LHCN-M2 (cell line): ENCODE results near the gene COL27A1. TPM values are rescaled to one million over a fixed set of nuclear protein-coding genes. Genes with fewer than 3 reads are reported as not detected.
A peak's percentile ranks its signal among the peaks of the same experiment; 100 is the strongest.

ENCODE experiments used
- DNase-seq: peaks from one replicate; pipeline ENCODE4 v3.0.0-alpha.2; 2012; ENCODE audit warnings: low read depth
- total RNA-seq: library from RNA; depleted of rRNA; stranded (reverse); fragments of >200 nt; gene quantifications from 2 replicates; pipeline ENCODE4 v1.2.3, GENCODE V29; 2014

The COL27A1 gene
- total RNA-seq, 1 experiment from 2014 or later = 6.7 TPM

- no peak for DNase-seq
Measured at GRCh38 chr9:114270120-114270975, 115.0 kb downstream of the COL27A1 start.

GRCh38 chr9:114271556-114272510 lies 116.5 kb downstream of the COL27A1 start:
- DNase-seq = peak; percentile 31

DNA sequence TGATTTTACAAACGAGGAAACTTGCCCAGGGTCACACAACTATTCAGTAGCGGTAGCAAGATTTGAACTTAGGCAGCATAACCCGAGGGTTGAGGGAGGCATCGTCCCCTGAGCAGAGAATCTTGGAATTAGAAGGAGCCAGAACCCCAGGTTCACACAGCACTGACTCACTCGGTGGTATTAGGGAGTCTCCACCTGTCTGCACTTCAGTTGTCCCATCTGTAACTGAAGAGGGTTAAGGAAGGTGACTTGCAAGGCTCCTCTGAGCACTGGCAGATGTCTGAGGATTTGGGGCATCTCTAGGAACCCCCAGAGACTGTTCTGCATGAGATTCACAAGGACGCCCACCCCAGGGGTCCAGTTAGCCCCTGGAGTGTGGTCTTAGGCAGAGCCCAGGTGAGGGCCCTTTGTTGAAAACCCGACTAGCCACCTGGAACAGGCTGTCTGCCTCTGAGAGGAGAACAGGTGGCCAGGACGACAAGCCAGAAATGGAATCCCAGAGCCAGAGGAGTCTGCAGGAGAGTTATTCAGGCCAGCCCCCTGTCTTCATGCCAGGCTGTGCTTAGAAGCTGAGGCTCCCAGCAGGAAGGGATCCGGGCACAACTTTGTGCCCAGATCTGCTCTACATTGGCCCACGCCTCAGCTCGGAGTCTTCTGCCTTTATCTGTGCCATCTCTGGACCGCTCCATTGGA lies 117.5 kb downstream of the COL27A1 start:
- no peak for DNase-seq

DNA sequence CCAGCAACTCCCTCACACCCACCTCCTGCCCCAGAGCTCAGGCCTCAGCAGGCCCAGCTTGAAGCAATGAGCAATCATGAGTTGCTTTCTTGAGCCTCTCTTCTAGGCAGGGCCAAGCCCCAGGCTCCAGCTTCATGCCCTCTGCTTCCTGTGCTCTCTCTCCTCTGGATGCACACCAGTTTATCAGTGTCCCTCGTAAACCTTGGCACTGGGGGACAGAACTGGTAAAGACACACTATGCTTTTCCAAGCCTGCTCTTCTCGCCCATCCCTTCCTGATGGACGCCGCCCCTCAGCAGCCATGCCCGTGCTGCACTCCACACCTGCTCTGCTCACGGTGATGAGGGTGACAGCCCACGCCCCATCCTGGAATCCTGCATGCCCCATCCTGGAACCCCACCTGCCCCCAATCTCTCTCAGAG lies 118.1 kb downstream of the COL27A1 start:
- DNase-seq = no peak

- no peak for DNase-seq
Measured at GRCh38 chr9:114274217-114274616, 118.9 kb downstream of the COL27A1 start.

DNA sequence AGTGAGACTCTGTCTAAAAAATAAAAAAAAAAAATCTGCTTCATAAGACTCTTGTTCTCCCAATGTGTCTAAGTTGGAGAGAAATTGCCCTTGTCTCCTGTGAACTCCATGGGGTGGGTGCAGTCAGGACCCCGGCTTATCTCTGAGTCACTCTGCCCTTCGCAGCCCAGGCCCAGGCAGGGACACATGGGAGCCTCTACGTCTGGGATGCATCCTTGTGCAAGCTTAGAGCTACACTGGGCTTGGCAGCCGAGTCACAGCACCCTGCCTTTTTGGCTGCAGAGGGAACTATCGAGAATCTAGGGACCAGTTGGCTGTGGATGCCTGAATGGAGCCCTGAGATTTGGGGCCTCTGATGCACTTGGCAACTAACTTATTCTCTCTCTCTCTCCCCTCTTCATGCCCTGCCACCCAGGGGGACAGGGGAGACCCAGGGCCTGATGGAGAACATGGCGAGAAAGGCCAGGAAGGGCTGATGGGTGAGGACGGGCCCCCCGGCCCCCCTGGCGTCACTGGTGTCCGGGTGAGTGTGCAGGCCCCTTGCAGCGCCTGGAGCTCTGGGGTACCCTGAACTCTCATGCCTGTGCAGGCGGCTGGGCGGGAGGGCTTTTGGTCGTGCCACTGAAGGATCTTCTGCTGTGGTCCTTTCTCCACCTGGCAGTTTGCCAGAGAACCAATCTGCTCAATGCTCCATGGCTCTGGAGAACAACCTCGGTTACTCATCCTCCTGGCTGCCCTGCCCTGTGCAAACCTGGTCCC lies 120.1 kb downstream of the COL27A1 start:
- no peak for DNase-seq

GRCh38 chr9:114276908-114277821 lies 121.8 kb downstream of the COL27A1 start:
- peak; percentile 97 for DNase-seq

- no peak for DNase-seq
Measured at GRCh38 chr9:114278356-114278755, 123.0 kb downstream of the COL27A1 start.

DNA sequence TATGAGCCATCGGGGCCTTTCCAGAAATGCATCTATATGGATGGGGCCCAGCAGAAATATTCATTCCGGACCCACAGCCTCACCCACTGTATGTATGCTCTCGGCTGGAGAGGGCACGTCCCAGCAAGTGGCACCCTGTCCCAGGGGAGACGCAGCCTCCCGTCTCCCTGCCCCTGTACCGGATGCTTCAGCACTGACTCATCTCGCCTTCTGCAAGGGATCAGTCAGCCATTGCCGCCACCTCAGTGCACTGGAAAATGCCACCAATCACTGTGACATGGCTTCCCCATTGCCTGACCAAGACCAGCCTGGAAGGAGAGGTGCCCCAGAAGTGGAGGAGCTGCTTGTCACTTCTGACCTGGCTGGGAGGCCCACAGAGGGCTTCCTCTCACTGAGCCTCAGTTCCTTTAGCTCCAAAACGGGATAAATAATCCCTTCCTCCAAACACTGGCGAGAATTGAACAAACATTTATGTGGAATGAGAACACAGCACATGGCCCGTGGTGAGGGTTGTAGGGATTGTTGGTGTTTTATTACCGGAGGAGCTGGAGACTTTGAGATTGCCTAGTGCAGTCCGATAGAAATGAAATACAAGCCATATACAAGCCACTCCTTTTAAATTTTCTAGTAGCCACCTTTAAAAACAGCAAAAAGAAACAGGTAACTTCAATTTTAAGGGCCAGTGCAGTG lies 123.7 kb downstream of the COL27A1 start:
- DNase-seq = peak; percentile 65

- DNase-seq = no peak
Measured at GRCh38 chr9:114279693-114280092, 124.4 kb downstream of the COL27A1 start.

- peak; percentile 47 for DNase-seq
Measured at GRCh38 chr9:114280636-114281472, 125.5 kb downstream of the COL27A1 start.

- no peak for DNase-seq
Measured at GRCh38 chr9:114281473-114282103, 126.3 kb downstream of the COL27A1 start.

DNA sequence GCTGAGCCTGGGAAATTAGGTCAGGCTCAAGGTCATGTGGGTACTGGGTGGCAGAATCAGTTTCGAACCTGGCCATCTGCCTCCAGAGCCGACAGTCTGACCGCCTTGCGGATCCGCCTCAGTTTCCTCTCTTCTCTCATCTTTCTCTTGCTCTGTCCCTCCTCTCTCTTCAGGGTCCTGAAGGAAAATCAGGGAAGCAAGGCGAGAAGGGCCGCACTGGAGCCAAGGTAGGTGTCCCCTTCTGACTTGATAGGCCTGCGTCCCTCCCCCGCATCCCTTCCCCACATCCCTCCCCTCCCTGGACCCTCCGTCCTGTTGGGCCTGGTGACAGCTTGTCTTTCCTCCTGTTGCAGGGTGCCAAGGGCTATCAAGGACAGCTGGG lies 126.8 kb downstream of the COL27A1 start:
- no peak for DNase-seq

- DNase-seq = no peak
Measured at GRCh38 chr9:114282507-114282906, 127.2 kb downstream of the COL27A1 start.

- peak; percentile 64 for DNase-seq
Measured at GRCh38 chr9:114282926-114283325, 127.6 kb downstream of the COL27A1 start.

DNA sequence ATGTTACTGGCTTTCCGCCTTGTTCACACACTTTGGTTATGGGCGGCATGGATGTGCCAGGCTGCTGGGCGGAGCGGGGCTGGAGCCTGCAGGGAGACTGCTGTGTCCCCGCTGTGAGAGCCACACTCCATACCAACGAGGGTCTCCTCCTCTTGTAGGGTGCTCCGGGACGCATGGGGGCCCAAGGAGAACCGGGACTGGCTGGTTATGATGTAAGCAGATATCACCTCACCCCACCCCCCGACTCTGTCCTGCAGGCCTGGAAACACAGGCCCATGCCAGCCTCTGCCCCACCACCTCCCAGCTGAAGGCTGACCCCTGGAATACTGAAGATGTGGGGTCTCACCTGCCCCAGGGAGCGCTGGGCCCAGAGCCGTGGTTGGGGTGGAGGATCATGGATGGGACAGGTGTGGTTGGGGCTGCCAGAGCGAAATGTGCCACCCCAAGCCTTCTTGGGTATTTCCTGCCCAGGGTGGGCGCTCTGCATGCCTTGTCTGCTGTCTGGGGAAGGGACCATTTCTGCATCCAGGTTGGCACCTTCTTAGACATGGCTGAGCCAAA lies 128.3 kb downstream of the COL27A1 start:
- no peak for DNase-seq

DNA sequence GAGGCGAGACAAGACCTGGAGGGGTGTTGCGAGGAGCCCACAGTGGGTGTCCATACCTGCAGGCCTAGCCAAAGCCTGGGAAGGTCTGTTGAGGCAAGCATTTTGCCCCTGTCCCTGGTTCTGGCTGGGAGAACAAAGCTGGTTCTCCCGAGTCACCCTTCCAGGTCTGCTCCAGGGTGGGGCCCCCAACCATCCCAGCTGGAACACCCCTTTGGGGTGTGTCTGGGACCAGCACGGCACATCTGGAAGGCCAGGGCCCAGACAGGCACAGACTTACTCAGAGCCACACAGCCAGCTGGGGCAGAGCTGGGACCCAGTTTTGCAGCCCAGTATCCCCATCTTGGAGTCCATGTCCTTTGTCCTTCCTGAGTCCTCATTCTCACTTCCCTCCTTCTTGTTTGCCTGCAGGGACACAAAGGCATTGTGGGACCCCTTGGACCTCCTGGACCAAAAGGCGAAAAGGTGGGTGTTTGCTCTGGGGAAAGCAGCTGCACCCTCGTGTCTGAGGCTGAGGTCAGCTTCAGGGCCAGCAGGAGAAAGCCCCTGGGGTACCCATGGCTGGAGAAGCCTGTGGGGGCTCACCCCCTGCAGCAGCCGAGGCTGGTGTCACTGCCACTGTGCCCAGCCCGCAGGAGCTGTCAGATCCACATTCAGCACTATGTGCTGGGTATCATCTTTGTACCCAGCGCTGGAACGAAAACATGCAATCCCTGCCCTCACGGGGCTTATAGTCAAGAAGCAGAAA lies 129.2 kb downstream of the COL27A1 start:
- no peak for DNase-seq
